Measurements from ENCODE around the gene PDSS2.
"Not testable (repeated sequence)": the region's sequence is repeated elsewhere in the genome, so short reads cannot be mapped to it uniquely, and the experiment has no call there.

The PDSS2 gene

GRCh38 chr6:107202876-107203468 is 256.4 kb downstream of the PDSS2 start:
- TF ChIP-seq CTCF (IDR thresholded peaks at IDR 0.05; ENCODE audit: insufficient read depth, low read depth, low read length, missing control alignments), result no peak
- no peak overlapping the region for H3K4me3 ChIP-seq (ENCODE audit: low read length)
- peak; percentile 3 for DNase-seq (ENCODE audit: low read depth)

GRCh38 chr6:107198631-107199416 is 260.5 kb downstream of the PDSS2 start:
- no peak for TF ChIP-seq CTCF (IDR thresholded peaks at IDR 0.05; ENCODE audit: insufficient read depth, low read depth, low read length, missing control alignments)
- no peak overlapping the region for H3K4me3 ChIP-seq (ENCODE audit: low read length)
- DNase-seq (ENCODE audit: low read depth), result peak; percentile 18

- H3K4me3 ChIP-seq (ENCODE audit: low read length), result no peak overlapping the region
- DNase-seq (ENCODE audit: low read depth), result no peak
- no peak for TF ChIP-seq CTCF (IDR thresholded peaks at IDR 0.05; ENCODE audit: insufficient read depth, low read depth, low read length, missing control alignments)
These were observed 263.2 kb downstream of the PDSS2 start for GRCh38 chr6:107196152-107196551.

GRCh38 chr6:107194723-107195122 is 264.6 kb downstream of the PDSS2 start:
- DNase-seq (ENCODE audit: low read depth); H3K4me3 ChIP-seq (ENCODE audit: low read length): not testable (repeated sequence)

- no peak overlapping the region for H3K4me3 ChIP-seq (ENCODE audit: low read length)
- TF ChIP-seq CTCF (IDR thresholded peaks at IDR 0.05; ENCODE audit: insufficient read depth, low read depth, low read length, missing control alignments), result no peak
- no peak for DNase-seq (ENCODE audit: low read depth)
These were observed 266.5 kb downstream of the PDSS2 start for GRCh38 chr6:107192830-107193229.

GRCh38 chr6:107187630-107188029 is 271.7 kb downstream of the PDSS2 start:
- TF ChIP-seq CTCF (IDR thresholded peaks at IDR 0.05; ENCODE audit: insufficient read depth, low read depth, low read length, missing control alignments), result no peak
- DNase-seq (ENCODE audit: low read depth), result no peak
- no peak overlapping the region for H3K4me3 ChIP-seq (ENCODE audit: low read length)

- DNase-seq (ENCODE audit: low read depth), result no peak
- H3K4me3 ChIP-seq (ENCODE audit: low read length), result no peak overlapping the region
- no peak for TF ChIP-seq CTCF (IDR thresholded peaks at IDR 0.05; ENCODE audit: insufficient read depth, low read depth, low read length, missing control alignments)
These were observed 273.3 kb downstream of the PDSS2 start for GRCh38 chr6:107186047-107186446.

All from epithelial cell of esophagus (primary cell).